Gastroesophageal sphincter (tissue), 4 donors: Measurements from ENCODE around the gene SMC6. TPM values are rescaled to one million over a fixed set of nuclear protein-coding genes. Genes with fewer than 3 reads are reported as not detected.

Experiments
- ATAC-seq: fragments of 150-250 bp; one replicate; pipeline ENCODE4 v1.9.1; 2016; ENCODE audit warnings: mild to moderate bottlenecking, moderate library complexity
- H3K27ac ChIP-seq, 4 donors: fragments of 200-600 bp; sonication (generic) in 3 of 4; 1 replicate in 3 of 4; 2 replicates in 1 of 4; pipeline ENCODE4 v1.5.1; 2016 to 2019
- H3K27me3 ChIP-seq: fragments of 200-600 bp; sonication (generic); one replicate; pipeline ENCODE4 v1.5.1; 2019
- H3K36me3 ChIP-seq, 2 donors: fragments of 200-600 bp; sonication (generic); one replicate each; pipeline ENCODE4 v1.5.1; 2019; ENCODE audit warnings: control low read depth in 1 of 2
- H3K4me1 ChIP-seq, 3 donors: fragments of 200-600 bp; sonication (generic); 1 replicate in 2 of 3; 2 replicates in 1 of 3; pipeline ENCODE4 v1.5.1; 2016 to 2019; ENCODE audit warnings: control low read depth in 2 of 3
- H3K4me3 ChIP-seq, 2 donors: fragments of 200-600 bp; sonication (generic); one replicate each; pipeline ENCODE4 v1.5.1; 2019; ENCODE audit warnings: mild to moderate bottlenecking in 1 of 2, moderate library complexity in 1 of 2
- H3K9me3 ChIP-seq, 3 donors: fragments of 200-600 bp; sonication (generic); one replicate each; pipeline ENCODE4 v1.5.1; 2017 to 2019; ENCODE audit warnings: control low read depth in 2 of 3
- CTCF ChIP-seq, 4 experiments: fragments of 200-600 bp in 2 of 4; fragments of 450-650 bp in 2 of 4; sonication (generic) in 1 of 4; IDR thresholded peaks; one replicate each; pipeline ENCODE4 v1.5.1; 2017 to 2019; ENCODE audit warnings: antibody characterized with exemption in 4 of 4, mild to moderate bottlenecking in 2 of 4, moderate library complexity in 2 of 4
- EP300 ChIP-seq: sonication (generic); formaldehyde crosslinking; IDR thresholded peaks from one replicate; pipeline ENCODE4 v1.6.1; 2017; ENCODE audit warnings: antibody characterized with exemption, mild to moderate bottlenecking
- POLR2A ChIP-seq, 2 donors: fragments of 450-650 bp; IDR thresholded peaks; one replicate each; pipeline ENCODE4 v1.6.1; 2017; ENCODE audit warnings: antibody characterized with exemption in 2 of 2, mild to moderate bottlenecking in 2 of 2, moderate library complexity in 1 of 2
- POLR2AphosphoS5 ChIP-seq: sonication (generic); formaldehyde crosslinking; IDR thresholded peaks from one replicate; pipeline ENCODE4 v1.6.1; 2017; ENCODE audit warnings: antibody characterized with exemption
- WGBS, 2 donors: methylation state at CpG; one replicate each; pipeline ENCODE4 v1.1.5; 2018; ENCODE audit warnings: low coverage in 1 of 2; 5-methylcytosine and 5-hydroxymethylcytosine counted together
- total RNA-seq, 4 donors: library from RNA; depleted of rRNA; stranded (reverse); fragments of >200 nt; gene quantifications; one replicate each; pipeline ENCODE4 v1.1.0, GENCODE V29; 2016

The SMC6 gene
- total RNA-seq, 4 donors from 2014 or later, result 11.2 to 16.7 (median 14.1) TPM

- H3K9me3 ChIP-seq, result no peaks in the 10 kb centered on the region
- WGBS, 2 donors, result 65 to 83% methylated on average over 1 to 3 of the region's 4 CpGs
- no peak overlapping the region for H3K27ac ChIP-seq
- TF ChIP-seq POLR2AphosphoS5 (no peak), CTCF (IDR thresholded peaks at IDR 0.05) (no peak), POLR2A (IDR thresholded peaks at IDR 0.05) (no peak), EP300 (no peak)
- H3K4me3 ChIP-seq, result no peak overlapping the region
- peaks cover 0 to 11% (median 5%) of the 10 kb centered on the region in 3 donors for H3K4me1 ChIP-seq
- ATAC-seq, result no peak
- peaks cover 0 to 15% of the 10 kb centered on the region in 2 donors for H3K36me3 ChIP-seq
- H3K27me3 ChIP-seq, result no peaks in the 10 kb centered on the region
Measured at GRCh38 chr2:17747684-17748452, 5.7 kb downstream of the SMC6 start.

DNA sequence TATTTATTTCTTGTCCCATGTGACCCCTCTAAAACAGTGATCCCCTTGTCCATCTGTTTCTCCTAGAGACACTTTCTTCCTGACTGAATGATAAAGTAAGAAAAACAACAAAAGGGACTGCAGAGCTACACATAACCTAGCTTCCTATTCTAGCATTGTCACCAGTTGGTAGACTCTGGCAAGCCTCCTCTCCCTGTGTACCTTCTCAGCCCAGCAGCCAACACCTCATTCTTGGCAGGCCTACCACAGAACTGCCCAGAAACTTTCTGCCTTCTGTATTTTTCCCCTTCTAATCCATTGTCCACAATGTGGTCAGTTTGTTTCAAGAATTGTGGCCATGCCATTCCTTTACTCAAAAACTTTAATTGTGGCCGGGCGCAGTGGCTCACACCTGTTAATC lies 13.4 kb downstream of the SMC6 start:
- TF ChIP-seq EP300 (no peak), POLR2AphosphoS5 (no peak), POLR2A (IDR thresholded peaks at IDR 0.05) (no peak), CTCF (IDR thresholded peaks at IDR 0.05) (no peak)
- Histone ChIP-seq H3K27ac (no peak overlapping the region), H3K4me1 (no peaks in the 10 kb centered on the region), H3K4me3 (no peak overlapping the region), H3K9me3 (no peaks in the 10 kb centered on the region), H3K27me3 (no peaks in the 10 kb centered on the region), H3K36me3 (peaks cover 0 to 69% of the 10 kb centered on the region in 2 donors)
- ATAC-seq, result no peak
- no CpG with 5 or more reads among the region's 2 CpGs for WGBS, 2 donors

- 92 to 100% methylated on average over 1 of the region's 1 CpG for WGBS, 2 donors
- peaks cover 0 to 81% of the 10 kb centered on the region in 2 donors for H3K36me3 ChIP-seq
- no peaks in the 10 kb centered on the region for H3K27me3 ChIP-seq
- no peak overlapping the region for H3K27ac ChIP-seq
- H3K4me3 ChIP-seq, result no peak overlapping the region
- H3K9me3 ChIP-seq, result no peaks in the 10 kb centered on the region
- H3K4me1 ChIP-seq, result no peaks in the 10 kb centered on the region
- no peak for ATAC-seq
- no peak for TF ChIP-seq EP300
- TF ChIP-seq CTCF (IDR thresholded peaks at IDR 0.05), result no peak
- TF ChIP-seq POLR2A (IDR thresholded peaks at IDR 0.05), result no peak
- TF ChIP-seq POLR2AphosphoS5, result no peak
Measured at GRCh38 chr2:17736989-17737388, 16.6 kb downstream of the SMC6 start.

DNA sequence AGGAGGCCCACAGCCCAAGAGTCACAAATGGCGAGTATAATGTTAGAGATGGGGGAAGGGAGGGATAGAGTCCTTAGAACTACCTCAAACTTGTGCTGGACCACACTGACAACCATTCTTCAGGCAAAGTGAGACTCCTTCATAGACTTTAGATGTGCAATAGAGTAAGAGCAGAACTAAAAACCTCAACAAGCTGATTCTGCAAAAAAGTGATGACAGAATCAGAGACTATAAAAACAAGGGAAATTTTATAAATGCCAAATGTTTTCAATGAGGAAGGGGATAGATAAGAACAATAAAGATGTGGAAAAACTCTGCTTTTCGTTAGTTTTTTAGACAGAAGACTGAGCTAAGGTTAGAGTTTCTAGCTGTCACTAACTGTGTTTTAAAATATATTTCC lies 17.7 kb downstream of the SMC6 start:
- no peak overlapping the region for H3K4me3 ChIP-seq
- no peak for TF ChIP-seq EP300
- no peak for TF ChIP-seq POLR2AphosphoS5
- no peak for TF ChIP-seq CTCF (IDR thresholded peaks at IDR 0.05)
- TF ChIP-seq POLR2A (IDR thresholded peaks at IDR 0.05), result no peak
- H3K9me3 ChIP-seq, result no peaks in the 10 kb centered on the region
- H3K36me3 ChIP-seq, result peaks cover 0 to 87% of the 10 kb centered on the region in 2 donors
- no peak for ATAC-seq
- H3K27ac ChIP-seq, result no peak overlapping the region
- H3K27me3 ChIP-seq, result no peaks in the 10 kb centered on the region
- H3K4me1 ChIP-seq, result no peaks in the 10 kb centered on the region
- WGBS, 2 donors, result 87 to 97% methylated on average over 2 of the region's 2 CpGs

- Histone ChIP-seq H3K36me3 (peaks cover 0 to 91% of the 10 kb centered on the region in 2 donors), H3K27me3 (no peaks in the 10 kb centered on the region), H3K27ac (no peak overlapping the region), H3K9me3 (no peaks in the 10 kb centered on the region), H3K4me1 (no peaks in the 10 kb centered on the region), H3K4me3 (no peak overlapping the region)
- TF ChIP-seq EP300 (no peak), CTCF (IDR thresholded peaks at IDR 0.05) (no peak), POLR2A (IDR thresholded peaks at IDR 0.05) (no peak), POLR2AphosphoS5 (no peak)
- 76 to 89% methylated on average over 1 of the region's 1 CpG for whole genome bisulfite sequencing, 2 donors
- ATAC-seq, result no peak
Measured at GRCh38 chr2:17733599-17733998, 20.0 kb downstream of the SMC6 start.
